ENCODE data around the gene FAM78B. TPM values are rescaled to one million over a fixed set of nuclear protein-coding genes. Genes with fewer than 3 reads are reported as not detected.

The FAM78B gene
- total and polyA plus RNA-seq, 4 donors: 0.26 to 3.4 (median 1.1) TPM

DNA sequence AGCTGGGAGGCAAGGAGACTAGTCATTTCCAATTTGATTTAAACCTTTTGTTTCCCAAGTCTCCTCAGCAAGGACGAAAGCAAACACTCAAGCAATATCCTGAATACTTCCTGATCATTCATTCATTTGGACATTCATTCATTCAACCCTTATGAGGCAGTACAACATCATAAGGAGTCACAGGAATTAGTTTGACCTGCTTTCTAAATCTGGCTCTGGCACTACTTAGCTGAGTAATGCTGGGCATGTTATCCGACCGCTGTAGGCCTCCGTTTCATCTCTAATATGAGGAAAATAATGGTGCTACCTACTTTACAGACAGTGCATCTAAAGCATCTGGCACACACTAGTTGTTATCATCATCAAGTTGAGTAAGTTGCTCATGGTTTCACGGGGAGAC lies 11.7 kb downstream of the FAM78B start:
- Histone ChIP-seq H3K9me3 (ENCODE audit: control insufficient read depth, low read length) (no peaks in the 10 kb centered on the region), H3K4me3 (ENCODE audit: low read length in 2 of 2) (no peak overlapping the region), H3K36me3 (ENCODE audit: control insufficient read depth in 1 of 2, insufficient read depth in 2 of 2, low read length in 1 of 2) (no peaks in the 10 kb centered on the region), H3K27me3 (ENCODE audit: control insufficient read depth in 1 of 2, insufficient read depth in 2 of 2, low read length in 1 of 2) (no peaks in the 10 kb centered on the region), H3K27ac (ENCODE audit: low read depth in 1 of 2, low read length in 2 of 2) (no peak overlapping the region), H3K4me1 (ENCODE audit: control insufficient read depth in 1 of 2, insufficient read depth in 2 of 2, low read length in 2 of 2) (no peaks in the 10 kb centered on the region)
- no peak for DNase-seq
- 57 to 60% methylated on average over 5 of the region's 5 CpGs for WGBS, 2 donors
- no peak for ATAC-seq (ENCODE audit: low FRiP score)
- intact Hi-C loops (cut with DNase I): no loop called here

DNA sequence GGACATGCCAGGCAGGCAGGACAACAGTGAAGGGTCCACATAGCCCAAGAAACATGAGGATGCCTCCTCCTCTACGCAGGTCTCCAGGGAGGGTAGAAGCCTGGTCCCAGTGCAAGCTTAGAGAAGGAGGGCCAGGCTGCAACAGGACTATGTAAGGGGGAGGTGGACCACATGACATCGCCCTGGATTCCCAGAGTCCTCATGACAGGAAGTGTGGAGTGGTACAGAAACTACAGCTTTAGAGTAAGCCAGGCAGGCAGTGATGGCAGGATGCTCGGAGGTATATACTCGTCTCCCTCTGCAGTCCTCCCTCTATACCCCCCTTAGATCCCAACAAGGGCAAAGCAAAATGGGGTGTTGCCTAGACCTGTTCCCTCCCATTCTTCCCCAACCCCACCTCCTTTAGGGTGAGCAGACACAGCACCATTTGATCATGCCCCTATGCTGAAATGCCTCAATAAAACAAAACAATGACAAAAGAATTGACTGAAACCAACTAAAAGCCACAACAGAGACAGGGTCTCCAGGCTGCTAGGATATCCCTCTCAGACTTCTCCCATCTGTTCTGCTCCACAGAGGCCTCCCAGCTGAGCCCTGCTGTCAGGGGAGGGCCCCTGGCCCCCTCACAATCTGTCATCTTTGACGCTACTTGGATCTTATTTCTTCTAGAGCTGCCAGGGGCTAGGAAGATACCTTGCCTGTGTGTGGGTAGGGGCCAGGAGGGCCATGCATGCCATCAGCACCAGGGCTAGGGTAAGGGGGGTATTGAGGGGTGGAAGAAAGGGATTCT lies 13.1 kb downstream of the FAM78B start:
- H3K36me3 ChIP-seq (ENCODE audit: control insufficient read depth in 1 of 2, insufficient read depth in 2 of 2, low read length in 1 of 2): no peaks in the 10 kb centered on the region
- H3K4me3 ChIP-seq (ENCODE audit: low read length in 2 of 2): no peak overlapping the region
- no peak overlapping the region for H3K27ac ChIP-seq (ENCODE audit: low read depth in 1 of 2, low read length in 2 of 2)
- no peaks in the 10 kb centered on the region for H3K27me3 ChIP-seq (ENCODE audit: control insufficient read depth in 1 of 2, insufficient read depth in 2 of 2, low read length in 1 of 2)
- ATAC-seq (ENCODE audit: low FRiP score) (no peak), DNase-seq (no peak)
- WGBS, 2 donors: 77 to 83% methylated on average over 5 of the region's 5 CpGs
- no peaks in the 10 kb centered on the region for H3K9me3 ChIP-seq (ENCODE audit: control insufficient read depth, low read length)
- intact Hi-C loops (cut with DNase I): no loop called here
- H3K4me1 ChIP-seq (ENCODE audit: control insufficient read depth in 1 of 2, insufficient read depth in 2 of 2, low read length in 2 of 2): no peaks in the 10 kb centered on the region

DNA sequence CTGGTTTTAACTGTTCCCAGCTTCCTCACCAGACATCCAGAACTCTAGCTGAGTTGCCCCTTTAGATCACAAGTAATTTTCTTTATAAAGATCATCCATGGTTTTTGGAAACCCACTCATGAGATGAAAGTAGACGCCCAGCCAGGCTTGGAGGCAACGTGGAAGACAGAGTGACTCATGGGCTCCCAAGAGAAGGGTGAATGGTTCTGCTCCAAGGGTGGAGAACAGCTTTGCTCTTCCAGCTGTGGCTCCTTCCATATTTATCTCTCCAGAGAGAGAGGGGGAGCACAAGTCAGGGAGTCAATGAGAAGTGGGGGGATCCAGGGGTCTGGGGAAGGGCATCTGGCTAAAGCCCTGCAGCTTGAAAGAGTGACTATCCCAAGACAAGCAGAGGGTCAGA lies 13.8 kb downstream of the FAM78B start:
- intact Hi-C loops (cut with DNase I): no loop called here

GRCh38 chr1:166151804-166152203 lies 15.0 kb downstream of the FAM78B start:
- ATAC-seq (ENCODE audit: low FRiP score) (no peak), DNase-seq (no peak)
- intact Hi-C loops (cut with DNase I): no loop called here
- no peak overlapping the region for H3K4me3 ChIP-seq (ENCODE audit: low read length in 2 of 2)
- 87 to 88% methylated on average over 5 of the region's 5 CpGs for WGBS, 2 donors
- H3K27me3 ChIP-seq (ENCODE audit: control insufficient read depth in 1 of 2, insufficient read depth in 2 of 2, low read length in 1 of 2): no peaks in the 10 kb centered on the region
- no peak overlapping the region for H3K27ac ChIP-seq (ENCODE audit: low read depth in 1 of 2, low read length in 2 of 2)
- no peaks in the 10 kb centered on the region for H3K36me3 ChIP-seq (ENCODE audit: control insufficient read depth in 1 of 2, insufficient read depth in 2 of 2, low read length in 1 of 2)
- no peaks in the 10 kb centered on the region for H3K9me3 ChIP-seq (ENCODE audit: control insufficient read depth, low read length)
- no peaks in the 10 kb centered on the region for H3K4me1 ChIP-seq (ENCODE audit: control insufficient read depth in 1 of 2, insufficient read depth in 2 of 2, low read length in 2 of 2)

More for the DNA sequence above, 13.8 kb downstream of the FAM78B start:
- ATAC-seq (ENCODE audit: low FRiP score): peak; percentile 47
- no peaks in the 10 kb centered on the region for H3K9me3 ChIP-seq (ENCODE audit: control insufficient read depth, low read length)
- no peaks in the 10 kb centered on the region for H3K36me3 ChIP-seq (ENCODE audit: control insufficient read depth in 1 of 2, insufficient read depth in 2 of 2, low read length in 1 of 2)
- H3K4me1 ChIP-seq (ENCODE audit: control insufficient read depth in 1 of 2, insufficient read depth in 2 of 2, low read length in 2 of 2): no peaks in the 10 kb centered on the region
- DNase-seq: no peak
- no peak overlapping the region for H3K27ac ChIP-seq (ENCODE audit: low read depth in 1 of 2, low read length in 2 of 2)
- H3K27me3 ChIP-seq (ENCODE audit: control insufficient read depth in 1 of 2, insufficient read depth in 2 of 2, low read length in 1 of 2): no peaks in the 10 kb centered on the region
- WGBS, 2 donors: 70 to 74% methylated on average over 2 of the region's 2 CpGs
- H3K4me3 ChIP-seq (ENCODE audit: low read length in 2 of 2): no peak overlapping the region

GRCh38 chr1:166145499-166145898 lies 21.3 kb downstream of the FAM78B start:
- no peak overlapping the region for H3K4me3 ChIP-seq (ENCODE audit: low read length in 2 of 2)
- no peak overlapping the region for H3K27ac ChIP-seq (ENCODE audit: low read depth in 1 of 2, low read length in 2 of 2)
- H3K9me3 ChIP-seq (ENCODE audit: control insufficient read depth, low read length): peaks cover 2% of the 10 kb centered on the region
- intact Hi-C loops (cut with DNase I): no loop called here
- no peak for DNase-seq
- ATAC-seq (ENCODE audit: low FRiP score): no peak
- H3K27me3 ChIP-seq (ENCODE audit: control insufficient read depth in 1 of 2, insufficient read depth in 2 of 2, low read length in 1 of 2): no peaks in the 10 kb centered on the region
- 31 to 54% methylated on average over 1 of the region's 1 CpG for whole genome bisulfite sequencing, 2 donors
- H3K4me1 ChIP-seq (ENCODE audit: control insufficient read depth in 1 of 2, insufficient read depth in 2 of 2, low read length in 2 of 2): no peaks in the 10 kb centered on the region
- H3K36me3 ChIP-seq (ENCODE audit: control insufficient read depth in 1 of 2, insufficient read depth in 2 of 2, low read length in 1 of 2): no peaks in the 10 kb centered on the region

DNA sequence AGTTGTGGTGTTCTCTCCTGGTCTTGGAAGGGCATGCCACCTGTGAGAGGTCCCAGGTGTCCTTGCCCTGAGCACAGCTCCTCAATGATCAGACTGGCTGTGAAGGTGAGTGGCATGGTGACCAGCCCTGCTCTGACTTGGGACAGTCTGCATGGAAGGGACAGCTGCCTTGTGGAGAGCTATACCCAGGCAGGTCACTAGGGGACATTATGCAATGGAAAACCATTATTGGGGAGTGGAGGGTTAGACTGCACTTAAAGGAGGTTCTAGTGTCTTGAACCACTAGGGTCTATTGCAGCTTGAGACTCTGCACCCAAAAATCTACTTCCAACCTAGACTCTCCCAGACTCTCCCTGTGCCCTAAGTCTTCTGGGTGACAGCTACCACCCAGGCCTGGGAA lies 24.8 kb downstream of the FAM78B start:
- ATAC-seq (ENCODE audit: low FRiP score) (no peak), DNase-seq (no peak)
- Histone ChIP-seq H3K36me3 (ENCODE audit: control insufficient read depth in 1 of 2, insufficient read depth in 2 of 2, low read length in 1 of 2) (no peaks in the 10 kb centered on the region), H3K27me3 (ENCODE audit: control insufficient read depth in 1 of 2, insufficient read depth in 2 of 2, low read length in 1 of 2) (no peaks in the 10 kb centered on the region), H3K27ac (ENCODE audit: low read depth in 1 of 2, low read length in 2 of 2) (no peak overlapping the region), H3K4me1 (ENCODE audit: control insufficient read depth in 1 of 2, insufficient read depth in 2 of 2, low read length in 2 of 2) (no peaks in the 10 kb centered on the region), H3K4me3 (ENCODE audit: low read length in 2 of 2) (no peak overlapping the region), H3K9me3 (ENCODE audit: control insufficient read depth, low read length) (peaks cover 2% of the 10 kb centered on the region)
- intact Hi-C loops (cut with DNase I): no loop called here

- Histone ChIP-seq H3K27ac (ENCODE audit: low read depth in 1 of 2, low read length in 2 of 2) (no peak overlapping the region), H3K9me3 (ENCODE audit: control insufficient read depth, low read length) (peaks cover 1% of the 10 kb centered on the region), H3K36me3 (ENCODE audit: control insufficient read depth in 1 of 2, insufficient read depth in 2 of 2, low read length in 1 of 2) (no peaks in the 10 kb centered on the region), H3K4me1 (ENCODE audit: control insufficient read depth in 1 of 2, insufficient read depth in 2 of 2, low read length in 2 of 2) (no peaks in the 10 kb centered on the region), H3K27me3 (ENCODE audit: control insufficient read depth in 1 of 2, insufficient read depth in 2 of 2, low read length in 1 of 2) (no peaks in the 10 kb centered on the region), H3K4me3 (ENCODE audit: low read length in 2 of 2) (no peak overlapping the region)
- DNase-seq: no peak
- 30 to 43% methylated on average over 6 of the region's 6 CpGs for WGBS, 2 donors
- no peak for ATAC-seq (ENCODE audit: low FRiP score)
- intact Hi-C loops (cut with DNase I): no loop called here
Measured at GRCh38 chr1:166140251-166140650, 26.6 kb downstream of the FAM78B start.

DNA sequence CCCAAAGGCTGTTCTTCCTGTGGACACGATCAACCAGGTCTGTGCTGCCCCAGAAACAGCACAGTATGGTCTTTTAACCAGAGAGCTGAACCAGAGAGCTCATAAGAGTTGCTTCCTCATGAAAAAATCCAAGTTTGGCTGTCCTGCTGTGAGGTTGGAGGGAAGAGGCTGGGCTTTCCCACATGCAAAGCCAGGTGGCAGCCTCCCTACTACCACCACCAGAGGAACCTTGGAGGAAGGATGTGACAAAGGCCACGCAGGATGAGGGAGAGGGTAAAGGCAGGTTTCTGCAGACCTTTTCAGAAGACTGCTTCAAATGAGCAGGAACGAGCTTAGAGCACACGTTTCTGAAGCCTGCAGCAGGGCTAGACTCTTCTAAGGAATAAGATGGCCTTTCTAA lies 27.1 kb downstream of the FAM78B start:
- H3K4me1 ChIP-seq (ENCODE audit: control insufficient read depth in 1 of 2, insufficient read depth in 2 of 2, low read length in 2 of 2): no peaks in the 10 kb centered on the region
- no peak overlapping the region for H3K27ac ChIP-seq (ENCODE audit: low read depth in 1 of 2, low read length in 2 of 2)
- no peaks in the 10 kb centered on the region for H3K27me3 ChIP-seq (ENCODE audit: control insufficient read depth in 1 of 2, insufficient read depth in 2 of 2, low read length in 1 of 2)
- WGBS, 2 donors: 52 to 54% methylated on average over 4 of the region's 4 CpGs
- ATAC-seq (ENCODE audit: low FRiP score) (no peak), DNase-seq (no peak)
- no peaks in the 10 kb centered on the region for H3K36me3 ChIP-seq (ENCODE audit: control insufficient read depth in 1 of 2, insufficient read depth in 2 of 2, low read length in 1 of 2)
- H3K9me3 ChIP-seq (ENCODE audit: control insufficient read depth, low read length): no peaks in the 10 kb centered on the region
- intact Hi-C loops (cut with DNase I): no loop called here
- no peak overlapping the region for H3K4me3 ChIP-seq (ENCODE audit: low read length in 2 of 2)

GRCh38 chr1:166136699-166137401 lies 30.0 kb downstream of the FAM78B start:
- Histone ChIP-seq H3K4me3 (ENCODE audit: low read length in 2 of 2) (no peak overlapping the region), H3K36me3 (ENCODE audit: control insufficient read depth in 1 of 2, insufficient read depth in 2 of 2, low read length in 1 of 2) (no peaks in the 10 kb centered on the region), H3K27me3 (ENCODE audit: control insufficient read depth in 1 of 2, insufficient read depth in 2 of 2, low read length in 1 of 2) (no peaks in the 10 kb centered on the region), H3K4me1 (ENCODE audit: control insufficient read depth in 1 of 2, insufficient read depth in 2 of 2, low read length in 2 of 2) (no peaks in the 10 kb centered on the region), H3K9me3 (ENCODE audit: control insufficient read depth, low read length) (no peaks in the 10 kb centered on the region), H3K27ac (ENCODE audit: low read depth in 1 of 2, low read length in 2 of 2) (no peak overlapping the region)
- WGBS, 2 donors: 59 to 66% methylated on average over 5 of the region's 5 CpGs
- DNase-seq (no peak), ATAC-seq (ENCODE audit: low FRiP score) (no peak)
- intact Hi-C loops (cut with DNase I): no loop called here

Data from aorta (tissue), 5 donors.